ENCODE measurements around the gene MEF2C.

- no peak for TF ChIP-seq POLR2AphosphoS5 (IDR thresholded peaks at IDR 0.05)
- no peak for TF ChIP-seq CTCF (IDR thresholded peaks at IDR 0.05)
- TF ChIP-seq POLR2A (IDR thresholded peaks at IDR 0.05) = no peak
These were observed 146.5 kb downstream of the MEF2C start for GRCh38 chr5:88736494-88736893.
